Measurements from ENCODE around the gene GRM2.

GRM2 gene

GRCh38 chr3:51759203-51759602, 52.3 kb downstream of the GRM2 start:
- no peak for TF ChIP-seq CTCF (conservative IDR thresholded peaks at IDR 0.05; ENCODE audit: low read length)
- H3K4me3 ChIP-seq (ENCODE audit: low read length), result no peak overlapping the region

More at GRCh38 chr3:51759203-51759602, 52.3 kb downstream of the GRM2 start:
- DNase-seq (ENCODE audit: low read depth), result no peak
